ENCODE data around the gene KRT37.

The KRT37 gene

GRCh38 chr17:41463746-41464145, 39.4 kb upstream of the KRT37 start:
- ChIA-PET CTCF (no interaction called here), POLR2A (ENCODE audit: low non-redundant PET) (no interaction called here)
- no peak for DNase-seq (ENCODE audit: low spot score)
- peak overlapping the region; percentile 78 for H3K27ac ChIP-seq
- no peak for TF ChIP-seq CTCF (conservative IDR thresholded peaks at IDR 0.05; ENCODE audit: low read depth)

GRCh38 chr17:41462705-41463104, 38.3 kb upstream of the KRT37 start:
- no peak overlapping the region for H3K27ac ChIP-seq
- POLR2A ChIA-PET (ENCODE audit: low non-redundant PET): no interaction called here
- no peak for TF ChIP-seq CTCF (conservative IDR thresholded peaks at IDR 0.05; ENCODE audit: low read depth)
- CTCF ChIA-PET: no interaction called here
- DNase-seq (ENCODE audit: low spot score): no peak

- CTCF ChIA-PET: no interaction called here
- DNase-seq (ENCODE audit: low spot score): no peak
- no peak for TF ChIP-seq CTCF (conservative IDR thresholded peaks at IDR 0.05; ENCODE audit: low read depth)
- no peak overlapping the region for H3K27ac ChIP-seq
- POLR2A ChIA-PET (ENCODE audit: low non-redundant PET): no interaction called here
Observed at GRCh38 chr17:41457676-41458075, 33.3 kb upstream of the KRT37 start.

- ChIA-PET POLR2A (ENCODE audit: low non-redundant PET) (no interaction called here), CTCF (no interaction called here)
- no peak overlapping the region for H3K27ac ChIP-seq
- no peak for TF ChIP-seq CTCF (conservative IDR thresholded peaks at IDR 0.05; ENCODE audit: low read depth)
- DNase-seq (ENCODE audit: low spot score): no peak
Observed at GRCh38 chr17:41456204-41456603, 31.8 kb upstream of the KRT37 start.

- no peak overlapping the region for H3K27ac ChIP-seq
- no peak for DNase-seq (ENCODE audit: low spot score)
- TF ChIP-seq CTCF (conservative IDR thresholded peaks at IDR 0.05; ENCODE audit: low read depth): no peak
- ChIA-PET CTCF (interaction anchor here (0.5 kb wide), 1 partner anchor 655 kb away, joined by 3 read pairs; no protein-coding TSS in a partner anchor), POLR2A (ENCODE audit: low non-redundant PET) (no interaction called here)
Observed at GRCh38 chr17:41455236-41455635, 30.9 kb upstream of the KRT37 start.

- DNase-seq (ENCODE audit: low spot score): no peak
- TF ChIP-seq CTCF (conservative IDR thresholded peaks at IDR 0.05; ENCODE audit: low read depth): no peak
- H3K27ac ChIP-seq: no peak overlapping the region
- ChIA-PET POLR2A (ENCODE audit: low non-redundant PET) (no interaction called here), CTCF (interaction anchor here (0.6 to 0.8 kb wide), 3 partner anchors 12 to 167 kb away, joined by 3 to 4 read pairs (median 3); partner anchors contain the start of gene KRT38)
Observed at GRCh38 chr17:41453066-41453465, 28.7 kb upstream of the KRT37 start.

GRCh38 chr17:41452281-41452680, 27.9 kb upstream of the KRT37 start:
- no peak for TF ChIP-seq CTCF (conservative IDR thresholded peaks at IDR 0.05; ENCODE audit: low read depth)
- CTCF ChIA-PET: interaction anchor here (0.8 kb wide), 1 partner anchor 11 kb away, joined by 3 read pairs; the partner anchor contains the start of gene KRT38
- DNase-seq (ENCODE audit: low spot score): no peak
- POLR2A ChIA-PET (ENCODE audit: low non-redundant PET): no interaction called here
- no peak overlapping the region for H3K27ac ChIP-seq
